ENCODE measurements around the gene NPAS4. TPM values are rescaled to one million over a fixed set of nuclear protein-coding genes. Genes with fewer than 3 reads are reported as not detected.

NPAS4 gene
- total RNA-seq, 1 donor from 2014 or later: not detected

GRCh38 chr11:66465373-66466224, 44.8 kb downstream of the NPAS4 start:
- Mint-ChIP-seq H3K9me3 (ENCODE audit: low read depth) (no peaks in the 10 kb centered on the region), H3K4me1 (ENCODE audit: low read depth) (peaks cover 4% of the 10 kb centered on the region), H3K27me3 (peaks cover 7% of the 10 kb centered on the region), H3K4me3 (ENCODE audit: low read depth) (peak overlapping the region; percentile 83), H3K27ac (peak overlapping the region; percentile 18), H3K36me3 (ENCODE audit: insufficient read depth) (peaks cover 2% of the 10 kb centered on the region)
- DNase-seq (ENCODE audit: low spot score, unreplicated experiment): no peak
- TF ChIP-seq CTCF (IDR thresholded peaks at IDR 0.05; ENCODE audit: unreplicated experiment): no peak

GRCh38 chr11:66466225-66467033, 45.6 kb downstream of the NPAS4 start, which contains the start of gene PELI3:
PELI3 (plus strand) TSS chr11:66466905; CDS start chr11:66468129, 1,224 bp downstream.
- H3K36me3 Mint-ChIP-seq (ENCODE audit: insufficient read depth): peaks cover 2% of the 10 kb centered on the region
- peak within 1 kb of the TSS; percentile 79 for H3K27ac Mint-ChIP-seq
- peak; percentile 92 for DNase-seq (ENCODE audit: low spot score, unreplicated experiment)
- peaks cover 7% of the 10 kb centered on the region for H3K27me3 Mint-ChIP-seq
- TF ChIP-seq CTCF (IDR thresholded peaks at IDR 0.05; ENCODE audit: unreplicated experiment): no peak
- peaks cover 4% of the 10 kb centered on the region for H3K4me1 Mint-ChIP-seq (ENCODE audit: low read depth)
- peak within 1 kb of the TSS; percentile 85 for H3K4me3 Mint-ChIP-seq (ENCODE audit: low read depth)
- H3K9me3 Mint-ChIP-seq (ENCODE audit: low read depth): no peaks in the 10 kb centered on the region

GRCh38 chr11:66467034-66467659, 46.3 kb downstream of the NPAS4 start:
- H3K9me3 Mint-ChIP-seq (ENCODE audit: low read depth): no peaks in the 10 kb centered on the region
- peak; percentile 49 for DNase-seq (ENCODE audit: low spot score, unreplicated experiment)
- peaks cover 2% of the 10 kb centered on the region for H3K36me3 Mint-ChIP-seq (ENCODE audit: insufficient read depth)
- TF ChIP-seq CTCF (IDR thresholded peaks at IDR 0.05; ENCODE audit: unreplicated experiment): peak; percentile 59
- H3K27me3 Mint-ChIP-seq: peaks cover 7% of the 10 kb centered on the region
- peaks cover 4% of the 10 kb centered on the region for H3K4me1 Mint-ChIP-seq (ENCODE audit: low read depth)
- peak overlapping the region; percentile 79 for H3K27ac Mint-ChIP-seq
- peak overlapping the region; percentile 85 for H3K4me3 Mint-ChIP-seq (ENCODE audit: low read depth)

GRCh38 chr11:66467756-66468155, 46.9 kb downstream of the NPAS4 start:
- Mint-ChIP-seq H3K9me3 (ENCODE audit: low read depth) (no peaks in the 10 kb centered on the region), H3K36me3 (ENCODE audit: insufficient read depth) (peaks cover 2% of the 10 kb centered on the region), H3K27me3 (peaks cover 7% of the 10 kb centered on the region), H3K4me1 (ENCODE audit: low read depth) (peaks cover 4% of the 10 kb centered on the region), H3K4me3 (ENCODE audit: low read depth) (peak overlapping the region; percentile 85), H3K27ac (no peak overlapping the region)
- DNase-seq (ENCODE audit: low spot score, unreplicated experiment): no peak
- TF ChIP-seq CTCF (IDR thresholded peaks at IDR 0.05; ENCODE audit: unreplicated experiment): no peak

GRCh38 chr11:66468691-66469090, 47.9 kb downstream of the NPAS4 start:
- H3K27ac Mint-ChIP-seq: no peak overlapping the region
- TF ChIP-seq CTCF (IDR thresholded peaks at IDR 0.05; ENCODE audit: unreplicated experiment): no peak
- peak overlapping the region; percentile 85 for H3K4me3 Mint-ChIP-seq (ENCODE audit: low read depth)
- H3K4me1 Mint-ChIP-seq (ENCODE audit: low read depth): peaks cover 4% of the 10 kb centered on the region
- H3K36me3 Mint-ChIP-seq (ENCODE audit: insufficient read depth): peaks cover 2% of the 10 kb centered on the region
- H3K9me3 Mint-ChIP-seq (ENCODE audit: low read depth): no peaks in the 10 kb centered on the region
- DNase-seq (ENCODE audit: low spot score, unreplicated experiment): no peak
- H3K27me3 Mint-ChIP-seq: peaks cover 7% of the 10 kb centered on the region
